Astrocyte (in vitro differentiated cells and primary cell): ENCODE data around the gene CNIH3. TPM values are rescaled to one million over a fixed set of nuclear protein-coding genes. Genes with fewer than 3 reads are reported as not detected.

Source experiments
- DNase-seq: peaks from one replicate; pipeline ENCODE4 v3.0.0-alpha.2; 2010; ENCODE audit warnings: low read depth
- FAIRE-seq: peaks from 2 replicates; lab custom pipeline; 2011; peaks lifted over from hg19 to GRCh38; lab: Jason Lieb, UNC
- H2AFZ ChIP-seq: 2 replicates; pipeline ENCODE4 v1.6.0; 2012; ENCODE audit warnings: low read depth, low read length, inconsistent platforms
- H3K27ac ChIP-seq: 2 replicates; pipeline ENCODE4 v1.5.1; 2011; ENCODE audit warnings: low read depth, low read length, inconsistent platforms
- H3K27me3 ChIP-seq: 2 replicates; pipeline ENCODE4 v1.6.0; 2011; ENCODE audit warnings: low read length, inconsistent platforms; ENCODE audit not compliant: insufficient read depth
- H3K36me3 ChIP-seq: 2 replicates; pipeline ENCODE4 v1.5.1; 2011; ENCODE audit warnings: low read length, inconsistent platforms; ENCODE audit not compliant: insufficient read depth
- H3K4me1 ChIP-seq: 2 replicates; pipeline ENCODE4 v1.5.1; 2011; ENCODE audit warnings: low read length, inconsistent platforms; ENCODE audit not compliant: insufficient read depth
- H3K4me2 ChIP-seq: 2 replicates; pipeline ENCODE4 v1.6.0; 2012; ENCODE audit warnings: low read length, inconsistent platforms
- H3K4me3 ChIP-seq: 2 replicates; pipeline ENCODE4 v1.5.1; 2011; ENCODE audit warnings: low read depth, mild to moderate bottlenecking, low read length, inconsistent platforms; ENCODE audit not compliant: insufficient read depth
- H3K79me2 ChIP-seq: 2 replicates; pipeline ENCODE4 v1.6.0; 2012; ENCODE audit warnings: mild to moderate bottlenecking, low read length, inconsistent platforms; ENCODE audit not compliant: insufficient read depth
- H3K9ac ChIP-seq: 2 replicates; pipeline ENCODE4 v1.6.0; 2012; ENCODE audit warnings: mild to moderate bottlenecking, low read length, inconsistent platforms
- H3K9me3 ChIP-seq: 2 replicates; pipeline ENCODE4 v1.5.1; 2012; ENCODE audit warnings: low read depth, mild to moderate bottlenecking, low read length, inconsistent platforms; ENCODE audit not compliant: insufficient read depth
- H4K20me1 ChIP-seq: 2 replicates; pipeline ENCODE4 v1.6.0; 2012; ENCODE audit warnings: low read length, inconsistent platforms; ENCODE audit not compliant: insufficient read depth
- H3K27ac Mint-ChIP-seq: one replicate; pipeline ENCODE4 v1.8.0; 2021; ENCODE audit warnings: mild to moderate bottlenecking, mixed read lengths; ENCODE audit not compliant: unreplicated experiment
- H3K27me3 Mint-ChIP-seq: one replicate; pipeline ENCODE4 v1.8.0; 2021; ENCODE audit warnings: low read depth, mixed read lengths; ENCODE audit not compliant: unreplicated experiment
- H3K36me3 Mint-ChIP-seq: one replicate; pipeline ENCODE4 v1.8.0; 2021; ENCODE audit warnings: low read depth, mixed read lengths; ENCODE audit not compliant: unreplicated experiment
- H3K4me1 Mint-ChIP-seq: one replicate; pipeline ENCODE4 v1.8.0; 2021; ENCODE audit warnings: low read depth, mixed read lengths; ENCODE audit not compliant: unreplicated experiment
- H3K4me3 Mint-ChIP-seq: one replicate; pipeline ENCODE4 v1.8.0; 2021; ENCODE audit warnings: mild to moderate bottlenecking, moderate library complexity, mixed read lengths; ENCODE audit not compliant: unreplicated experiment
- H3K9me3 Mint-ChIP-seq: one replicate; pipeline ENCODE4 v1.8.0; 2021; ENCODE audit warnings: mild to moderate bottlenecking, mixed read lengths; ENCODE audit not compliant: unreplicated experiment
- CTCF ChIP-seq: IDR thresholded peaks from 2 replicates; pipeline ENCODE4 v1.5.1; 2011; ENCODE audit warnings: low read depth, mild to moderate bottlenecking, inconsistent platforms, low read length, moderate library complexity; ENCODE audit not compliant: insufficient read depth
- EZH2 ChIP-seq: IDR thresholded peaks from 2 replicates; pipeline ENCODE4 v1.6.1; 2012; ENCODE audit warnings: mild to moderate bottlenecking, low read length, inconsistent platforms; ENCODE audit not compliant: insufficient read depth
- total RNA-seq: library from RNA; stranded (reverse); gene quantifications from 2 replicates; pipeline ENCODE4 v1.2.1, GENCODE V29; 2021

CNIH3 gene
- total RNA-seq, 1 donor from 2014 or later: 7.7 TPM

DNA sequence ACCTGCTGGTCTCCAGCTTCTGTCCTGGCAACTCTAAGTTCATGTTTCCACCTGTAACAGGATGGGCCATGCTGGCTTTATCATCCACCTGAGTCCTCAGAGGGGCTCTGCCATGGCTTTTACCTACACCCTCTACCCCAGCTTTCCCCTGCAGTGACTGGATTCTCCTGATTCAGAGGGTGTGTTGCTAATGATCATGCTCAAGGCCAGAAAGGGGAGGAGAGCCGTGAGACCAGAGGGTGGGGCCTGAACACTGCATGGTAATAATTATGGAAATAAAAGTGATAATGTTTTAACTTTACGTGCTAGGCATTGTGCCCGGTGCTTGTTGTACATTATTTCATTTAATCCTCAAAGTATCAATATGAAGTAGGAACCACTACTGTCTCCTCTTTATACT, 53.3 kb downstream of the CNIH3 start:
- DNase-seq (no peak), FAIRE-seq (no peak)
- H3K36me3 ChIP-seq: no peaks in the 10 kb centered on the region
- H3K27ac Mint-ChIP-seq: no peak overlapping the region
- no peak overlapping the region for H3K9ac ChIP-seq
- no peak for TF ChIP-seq EZH2
- no peak for TF ChIP-seq CTCF
- H3K9me3 Mint-ChIP-seq: peaks cover 10% of the 10 kb centered on the region
- H2AFZ ChIP-seq: no peak overlapping the region
- peaks cover 6% of the 10 kb centered on the region for H3K4me1 ChIP-seq
- H3K4me3 Mint-ChIP-seq: no peak overlapping the region
- H3K9me3 ChIP-seq: no peaks in the 10 kb centered on the region
- H3K27ac ChIP-seq: no peak overlapping the region
- peaks cover 5% of the 10 kb centered on the region for H3K27me3 Mint-ChIP-seq
- peaks cover 82% of the 10 kb centered on the region for H4K20me1 ChIP-seq
- peaks cover 2% of the 10 kb centered on the region for H3K4me1 Mint-ChIP-seq
- H3K79me2 ChIP-seq: peaks cover 74% of the 10 kb centered on the region
- H3K27me3 ChIP-seq: no peaks in the 10 kb centered on the region
- H3K36me3 Mint-ChIP-seq: peaks cover 6% of the 10 kb centered on the region
- no peak overlapping the region for H3K4me2 ChIP-seq
- no peak overlapping the region for H3K4me3 ChIP-seq

DNA sequence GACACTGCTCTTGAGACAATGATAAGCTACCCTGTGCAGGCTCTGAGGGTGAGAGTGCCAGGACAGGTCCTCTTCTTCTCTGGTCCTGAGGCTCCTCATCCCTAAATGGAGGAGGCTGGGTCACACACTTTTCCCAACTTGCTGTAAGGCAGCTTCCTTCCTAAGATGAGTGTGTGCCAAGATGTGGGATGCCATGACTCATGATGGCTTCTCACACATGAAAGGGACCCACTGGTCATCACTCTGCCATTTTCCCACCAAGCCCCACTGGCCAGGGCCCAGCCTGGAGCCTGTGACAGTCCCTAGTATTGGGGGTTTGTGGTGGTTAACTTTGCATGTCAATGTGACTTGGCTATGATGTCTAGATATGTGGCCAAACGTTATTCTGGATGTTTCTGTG, 54.4 kb downstream of the CNIH3 start:
- Mint-ChIP-seq H3K27me3 (peaks cover 5% of the 10 kb centered on the region), H3K4me1 (peaks cover 2% of the 10 kb centered on the region), H3K9me3 (peaks cover 10% of the 10 kb centered on the region), H3K36me3 (peaks cover 6% of the 10 kb centered on the region), H3K4me3 (no peak overlapping the region), H3K27ac (no peak overlapping the region)
- Histone ChIP-seq H3K27me3 (no peaks in the 10 kb centered on the region), H3K4me2 (no peak overlapping the region), H4K20me1 (peaks cover 90% of the 10 kb centered on the region), H3K79me2 (peaks cover 71% of the 10 kb centered on the region), H3K27ac (no peak overlapping the region), H3K9ac (no peak overlapping the region), H3K4me3 (no peak overlapping the region), H3K36me3 (no peaks in the 10 kb centered on the region), H2AFZ (no peak overlapping the region), H3K9me3 (no peaks in the 10 kb centered on the region), H3K4me1 (peaks cover 6% of the 10 kb centered on the region)
- FAIRE-seq (no peak), DNase-seq (peak; percentile 25)
- TF ChIP-seq CTCF (no peak), EZH2 (no peak)

GRCh38 chr1:224671076-224671475, 55.0 kb downstream of the CNIH3 start:
- no peaks in the 10 kb centered on the region for H3K27me3 ChIP-seq
- Mint-ChIP-seq H3K27me3 (peaks cover 5% of the 10 kb centered on the region), H3K4me3 (no peak overlapping the region), H3K9me3 (peaks cover 10% of the 10 kb centered on the region), H3K27ac (no peak overlapping the region), H3K4me1 (peaks cover 2% of the 10 kb centered on the region), H3K36me3 (peaks cover 6% of the 10 kb centered on the region)
- peaks cover 71% of the 10 kb centered on the region for H3K79me2 ChIP-seq
- peaks cover 90% of the 10 kb centered on the region for H4K20me1 ChIP-seq
- no peak overlapping the region for H3K4me2 ChIP-seq
- no peak overlapping the region for H3K27ac ChIP-seq
- DNase-seq: no peak
- H3K9ac ChIP-seq: no peak overlapping the region
- TF ChIP-seq CTCF (no peak), EZH2 (no peak)
- H2AFZ ChIP-seq: no peak overlapping the region
- peaks cover 6% of the 10 kb centered on the region for H3K4me1 ChIP-seq
- FAIRE-seq: no peak
- no peaks in the 10 kb centered on the region for H3K36me3 ChIP-seq
- H3K9me3 ChIP-seq: no peaks in the 10 kb centered on the region
- no peak overlapping the region for H3K4me3 ChIP-seq
